H7 (cell line): ENCODE results near the gene TPP2. TPM values are rescaled to one million over a fixed set of nuclear protein-coding genes. Genes with fewer than 3 reads are reported as not detected.

ENCODE experiments used
- DNase-seq: peaks from one replicate; pipeline ENCODE4 v3.0.0; 2012
- H3K27me3 ChIP-seq: 2 replicates; pipeline ENCODE4 v1.6.0; 2011; ENCODE audit warnings: mild to moderate bottlenecking, low read length; ENCODE audit not compliant: control insufficient read depth, insufficient read depth
- H3K36me3 ChIP-seq: replicated peaks from 2 replicates; pipeline ENCODE4 v1.5.1; 2011; ENCODE audit warnings: low read length; ENCODE audit not compliant: control insufficient read depth, insufficient read depth
- H3K4me3 ChIP-seq: 2 replicates; pipeline ENCODE4 v1.5.1; 2011; ENCODE audit warnings: low read depth, mild to moderate bottlenecking, control low read depth, low read length, moderate library complexity; ENCODE audit not compliant: insufficient read depth
- total RNA-seq: library from RNA; depleted of rRNA; stranded (reverse); fragments of >200 nt; shearing (Covaris generic); gene quantifications from 2 replicates; pipeline ENCODE4 v1.2.3, GENCODE V29; 2014; rRNA removed

The TPP2 gene
- 44.4 and 65.7 TPM in 2 replicates for total RNA-seq

DNA sequence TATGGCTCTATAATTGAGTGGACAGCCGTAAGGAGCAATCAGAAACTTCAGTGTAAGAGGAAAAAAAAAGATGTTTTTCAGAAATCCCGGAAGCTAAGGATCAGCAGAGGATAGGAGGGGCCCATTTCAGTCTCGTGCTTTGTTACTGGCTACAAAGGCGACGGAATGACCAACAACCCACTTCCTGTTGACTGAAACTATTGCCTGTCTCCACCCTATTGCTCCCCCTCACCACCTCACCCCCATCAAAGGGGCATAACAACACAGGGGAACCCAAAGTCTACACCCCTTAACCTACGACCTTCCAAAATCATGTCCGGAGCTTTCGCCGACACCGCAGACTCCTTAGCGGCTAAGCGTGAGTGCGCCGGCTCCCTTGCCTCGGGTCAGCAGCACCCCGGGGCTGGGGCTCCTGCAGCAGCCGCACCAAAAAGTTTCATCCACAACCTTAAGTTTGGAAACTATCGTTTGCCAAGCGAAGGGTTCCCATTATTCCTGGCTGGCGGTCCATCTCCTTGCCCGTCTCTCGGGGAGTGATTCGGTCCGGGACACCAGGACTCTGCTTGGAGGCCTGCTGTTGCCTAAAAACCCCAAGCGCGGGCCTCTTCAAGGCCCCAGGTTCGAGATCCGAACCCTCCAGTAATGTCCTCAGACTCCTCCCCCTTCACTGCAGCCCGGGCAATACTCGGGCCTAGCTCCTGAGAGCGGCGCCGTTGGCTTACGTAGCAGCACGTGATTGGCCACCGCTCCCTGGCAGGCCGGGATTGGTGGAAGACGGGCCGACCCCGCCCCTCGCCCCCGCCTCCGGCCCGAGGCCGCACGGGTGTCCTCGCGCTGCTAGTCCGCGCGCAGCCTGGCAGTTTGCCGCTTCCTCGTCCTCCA lies at the start of gene TPP2:
Gene TPP2, plus strand, starts transcription at position 840 of the 882 bp plus-strand sequence. CDS start 53 bp downstream, outside the sequence.
- H3K27me3 ChIP-seq, result no peaks in the 10 kb centered on the region
- H3K4me3 ChIP-seq, result peak within 1 kb of the TSS; percentile 93
- DNase-seq, result peak; percentile 98
- H3K36me3 ChIP-seq, result no peaks in the 10 kb centered on the region

- DNase-seq, result no peak
Measured at GRCh38 chr13:102548811-102549210, 48.0 kb upstream of the TPP2 start.

GRCh38 chr13:102550507-102550906 lies 46.3 kb upstream of the TPP2 start:
- H3K27me3 ChIP-seq, result no peaks in the 10 kb centered on the region
- H3K4me3 ChIP-seq, result no peak overlapping the region
- H3K36me3 ChIP-seq, result no peaks in the 10 kb centered on the region
- DNase-seq, result peak; percentile 13

More at GRCh38 chr13:102548811-102549210, 48.0 kb upstream of the TPP2 start:
- no peaks in the 10 kb centered on the region for H3K27me3 ChIP-seq
- no peak overlapping the region for H3K4me3 ChIP-seq
- no peaks in the 10 kb centered on the region for H3K36me3 ChIP-seq

GRCh38 chr13:102555914-102556553 lies 40.8 kb upstream of the TPP2 start:
- H3K4me3 ChIP-seq, result no peak overlapping the region
- H3K27me3 ChIP-seq, result no peaks in the 10 kb centered on the region
- no peaks in the 10 kb centered on the region for H3K36me3 ChIP-seq
- peak; percentile 16 for DNase-seq

GRCh38 chr13:102556806-102557205 lies 40.0 kb upstream of the TPP2 start:
- no peak overlapping the region for H3K4me3 ChIP-seq
- DNase-seq, result no peak
- H3K27me3 ChIP-seq, result no peaks in the 10 kb centered on the region
- H3K36me3 ChIP-seq, result no peaks in the 10 kb centered on the region

DNA sequence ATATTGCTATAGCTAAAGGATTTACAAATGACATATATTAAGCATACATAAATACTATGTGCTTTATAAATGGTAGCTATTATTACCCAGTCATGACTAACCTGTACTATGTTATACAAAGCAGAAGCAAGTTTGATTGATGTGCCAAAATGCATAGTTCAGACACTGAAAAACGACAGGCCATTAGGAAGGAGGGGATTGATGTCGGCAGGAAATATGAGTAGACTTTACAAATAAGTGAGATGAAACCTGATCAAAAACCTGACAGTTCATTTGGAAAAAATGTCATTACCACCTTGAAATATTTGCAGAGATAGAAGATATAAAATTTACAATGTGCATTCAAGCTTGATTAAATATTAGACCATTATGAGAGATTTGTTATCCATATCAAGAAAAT lies 38.8 kb upstream of the TPP2 start:
- Histone ChIP-seq H3K36me3 (no peaks in the 10 kb centered on the region), H3K4me3 (no peak overlapping the region), H3K27me3 (no peaks in the 10 kb centered on the region)
- DNase-seq, result no peak

- Histone ChIP-seq H3K4me3 (no peak overlapping the region), H3K36me3 (no peaks in the 10 kb centered on the region), H3K27me3 (no peaks in the 10 kb centered on the region)
- no peak for DNase-seq
Measured at GRCh38 chr13:102561933-102562332, 34.9 kb upstream of the TPP2 start.

GRCh38 chr13:102563267-102563666 lies 33.5 kb upstream of the TPP2 start:
- Histone ChIP-seq H3K36me3 (no peaks in the 10 kb centered on the region), H3K4me3 (no peak overlapping the region), H3K27me3 (no peaks in the 10 kb centered on the region)
- no peak for DNase-seq

DNA sequence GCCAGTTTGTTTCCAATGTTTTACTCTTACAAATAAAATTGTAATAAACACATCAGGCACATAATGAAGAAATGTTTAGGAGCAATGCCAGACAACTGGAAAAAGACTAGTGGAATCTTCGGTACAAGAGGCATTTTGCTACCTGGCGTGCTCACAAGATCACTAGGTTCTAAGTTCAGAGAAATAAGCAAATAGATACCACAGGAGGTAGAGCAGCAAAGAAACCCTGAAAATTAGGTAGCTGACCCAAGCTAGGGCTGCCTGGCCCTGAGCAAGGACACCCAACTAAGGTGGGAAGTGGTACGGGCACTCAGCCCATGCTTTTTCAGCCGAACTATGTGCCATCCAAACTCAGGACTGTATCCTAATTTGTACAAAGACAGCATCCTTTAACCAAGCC lies 32.2 kb upstream of the TPP2 start:
- Histone ChIP-seq H3K27me3 (no peaks in the 10 kb centered on the region), H3K36me3 (no peaks in the 10 kb centered on the region), H3K4me3 (no peak overlapping the region)
- no peak for DNase-seq

GRCh38 chr13:102566513-102566912 lies 30.3 kb upstream of the TPP2 start:
- no peak for DNase-seq
- Histone ChIP-seq H3K27me3 (no peaks in the 10 kb centered on the region), H3K4me3 (no peak overlapping the region), H3K36me3 (no peaks in the 10 kb centered on the region)

DNA sequence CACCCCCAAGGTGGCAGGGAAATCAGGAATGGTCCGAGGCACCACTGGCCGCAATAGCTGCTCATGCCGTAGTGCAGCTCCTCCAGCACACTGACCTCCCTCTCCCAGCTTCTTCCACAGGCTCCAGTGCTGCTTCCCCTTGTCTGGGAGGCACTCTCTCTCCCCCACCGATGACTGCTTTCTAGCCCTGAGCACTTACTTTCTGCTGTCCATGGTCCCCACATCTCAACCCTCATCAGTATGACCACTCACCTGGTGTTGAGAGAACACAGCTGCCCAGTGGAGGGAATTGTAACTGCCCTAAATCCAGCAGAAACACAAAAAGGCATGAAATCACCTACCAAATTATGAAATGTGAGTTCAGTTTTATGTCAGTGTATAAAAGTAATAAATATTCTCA lies 28.9 kb upstream of the TPP2 start:
- no peaks in the 10 kb centered on the region for H3K36me3 ChIP-seq
- H3K4me3 ChIP-seq, result no peak overlapping the region
- no peak for DNase-seq
- no peaks in the 10 kb centered on the region for H3K27me3 ChIP-seq

DNA sequence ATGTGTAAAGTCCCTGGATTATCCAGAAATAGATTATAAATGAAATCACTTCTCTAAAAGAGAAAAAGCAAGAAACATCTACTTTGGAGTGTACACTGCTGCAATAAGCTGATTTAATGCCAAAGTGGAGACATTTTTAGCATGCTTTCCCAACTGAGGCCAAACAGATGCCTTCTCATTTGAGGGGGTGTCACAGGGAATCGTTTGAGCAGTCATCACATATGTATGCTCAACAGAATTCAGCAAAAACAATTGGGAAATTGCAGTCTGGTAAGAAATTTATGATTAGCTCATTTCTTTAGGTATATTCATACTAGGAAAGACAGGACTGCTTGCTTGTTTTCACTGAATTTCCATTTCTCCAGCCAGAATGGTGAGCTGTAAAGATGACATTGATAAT lies 27.3 kb upstream of the TPP2 start:
- H3K4me3 ChIP-seq, result no peak overlapping the region
- H3K36me3 ChIP-seq, result no peaks in the 10 kb centered on the region
- DNase-seq, result no peak
- no peaks in the 10 kb centered on the region for H3K27me3 ChIP-seq

DNA sequence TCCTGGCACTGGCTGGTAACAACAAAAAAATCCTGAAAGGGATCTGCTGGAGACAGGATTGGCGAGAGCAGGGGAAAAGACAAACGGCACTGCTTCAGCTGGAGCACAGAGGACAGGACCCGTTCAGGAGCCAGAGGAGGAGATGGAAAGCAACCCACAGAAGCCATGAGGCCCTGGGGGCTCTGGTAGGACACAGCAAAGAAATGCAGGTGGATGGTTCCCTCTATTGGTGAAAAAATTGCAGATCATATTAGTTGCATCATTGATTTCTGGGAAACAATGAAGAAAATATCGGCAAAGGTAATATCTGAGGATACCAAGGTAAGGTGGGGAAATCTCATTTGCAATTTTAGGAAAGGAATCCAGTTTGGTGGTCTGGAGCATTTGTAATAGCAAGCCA lies 25.7 kb upstream of the TPP2 start:
- Histone ChIP-seq H3K27me3 (no peaks in the 10 kb centered on the region), H3K4me3 (no peak overlapping the region), H3K36me3 (no peaks in the 10 kb centered on the region)
- no peak for DNase-seq

- no peak for DNase-seq
- Histone ChIP-seq H3K4me3 (no peak overlapping the region), H3K36me3 (no peaks in the 10 kb centered on the region), H3K27me3 (no peaks in the 10 kb centered on the region)
Measured at GRCh38 chr13:102572323-102572722, 24.5 kb upstream of the TPP2 start.

GRCh38 chr13:102580552-102581169 lies 16.1 kb upstream of the TPP2 start:
- DNase-seq, result peak; percentile 31
- H3K36me3 ChIP-seq, result no peaks in the 10 kb centered on the region
- no peaks in the 10 kb centered on the region for H3K27me3 ChIP-seq
- H3K4me3 ChIP-seq, result no peak overlapping the region
